HCT116 (cell line): ENCODE data around the gene RGS19. TPM values are rescaled to one million over a fixed set of nuclear protein-coding genes. Genes with fewer than 3 reads are reported as not detected.

Experiments
- ATAC-seq: fragments of 200-7000 bp; cut with Tn5 transposase; 2 replicates; pipeline ENCODE4 v1.9.1; 2020; ENCODE audit warnings: mild to moderate bottlenecking, moderate library complexity
- BruUV-seq: library from RNA; stranded (reverse); fragments of 400-500 nt; replicated peaks from 2 replicates; lab custom pipeline; 2021; lab: Mats Ljungman, UMichigan
- CTCF ChIA-PET: fragments of 300-600 bp; sonication (Branson Sonifier 250); formaldehyde crosslinking; loops from one replicate; lab custom pipeline; 2021; ENCODE audit warnings: antibody characterized with exemption; lab: Charles Lee
- POLR2A ChIA-PET: fragments of 300-600, 350-600 bp; sonication (Branson Sonifier 250); formaldehyde crosslinking; loops from one replicate; lab custom pipeline; 2021; ENCODE audit warnings: antibody characterized with exemption; lab: Charles Lee
- RAD21 ChIA-PET, 2 experiments: fragments of 300-600 bp; sonication (Branson Sonifier 250); formaldehyde crosslinking; loops; one replicate each; lab custom pipeline; 2023; ENCODE audit warnings: low total read pairs in 2 of 2; ENCODE audit not compliant: uncharacterized antibody in 2 of 2, unreplicated experiment in 2 of 2, low non-redundant PET in 1 of 2; lab: Charles Lee
- DNase-seq: peaks from one replicate; pipeline ENCODE4 v3.0.0-alpha.2; 2010; ENCODE audit warnings: low read depth, low spot score
- H2AFZ ChIP-seq: fragments of 200-600 bp; shearing (Covaris generic), sonication (generic); 2 replicates; pipeline ENCODE4 v1.6.1; 2017; ENCODE audit warnings: low read depth, mixed run types, mixed read lengths, antibody characterized with exemption, low read length; ENCODE audit not compliant: poor library complexity, severe bottlenecking
- H3K27ac ChIP-seq: 2 replicates; pipeline ENCODE4 v1.5.1; 2012; ENCODE audit warnings: low read depth, low read length
- H3K27me3 ChIP-seq: fragments of 200-600 bp; sonication (generic); 2 replicates; pipeline ENCODE4 v1.6.1; 2016; ENCODE audit warnings: mixed run types, low read length, mixed read lengths; ENCODE audit not compliant: insufficient read depth
- H3K36me3 ChIP-seq, 2 experiments: fragments of 200-500 bp in 1 of 2; fragments of 200-600 bp in 1 of 2; sonication (Bioruptor generic) in 1 of 2; sonication (generic) in 1 of 2; 2 replicates each; pipeline versions ENCODE4 v1.5.1 to v1.6.1; 2014 to 2016; ENCODE audit warnings: low read length in 2 of 2, inconsistent platforms in 1 of 2, mixed read lengths in 1 of 2, mixed run types in 1 of 2; ENCODE audit not compliant: insufficient read depth in 2 of 2, control insufficient read depth in 1 of 2
- H3K4me1 ChIP-seq, 2 experiments: fragments of 200-600 bp in 1 of 2; sonication (generic) in 1 of 2; 2 replicates each; pipeline versions ENCODE4 v1.5.1 to v1.6.1; 2012 to 2017; ENCODE audit warnings: low read length in 2 of 2, inconsistent platforms in 1 of 2, mild to moderate bottlenecking in 1 of 2, mixed read lengths in 1 of 2, mixed run types in 1 of 2, moderate library complexity in 1 of 2; ENCODE audit not compliant: insufficient read depth in 2 of 2, control insufficient read depth in 1 of 2
- H3K4me2 ChIP-seq: fragments of 200-600 bp; sonication (generic); 2 replicates; pipeline ENCODE4 v1.6.1; 2017; ENCODE audit warnings: mixed run types, low read length, mixed read lengths
- H3K4me3 ChIP-seq, 2 experiments: fragments of 200-600 bp in 1 of 2; sonication (generic) in 1 of 2; replicated peaks in 1 of 2; 2 replicates each; pipeline ENCODE4 v1.5.1; 2011 to 2016; ENCODE audit warnings: low read length in 2 of 2, control low read depth in 1 of 2, low read depth in 1 of 2, mild to moderate bottlenecking in 1 of 2, mixed read lengths in 1 of 2, mixed run types in 1 of 2
- H3K79me2 ChIP-seq: fragments of 200-600 bp; sonication (generic); 2 replicates; pipeline ENCODE4 v1.6.1; 2017; ENCODE audit warnings: mild to moderate bottlenecking, mixed run types, low read length, moderate library complexity, mixed read lengths; ENCODE audit not compliant: insufficient read depth
- H3K9ac ChIP-seq: fragments of 200-600 bp; sonication (generic); 2 replicates; pipeline ENCODE4 v1.6.1; 2016; ENCODE audit warnings: low read length, mixed read lengths
- H3K9me2 ChIP-seq: fragments of 200-600 bp; sonication (generic), shearing (Covaris generic); 2 replicates; pipeline ENCODE4 v1.6.1; 2017; ENCODE audit warnings: mixed run types, mild to moderate bottlenecking, moderate library complexity; ENCODE audit not compliant: insufficient read depth
- H3K9me3 ChIP-seq, 2 experiments: fragments of 200-500 bp in 1 of 2; fragments of 200-600 bp in 1 of 2; sonication (Bioruptor generic) in 1 of 2; sonication (generic) in 1 of 2; 2 replicates each; pipeline ENCODE4 v1.6.1; 2014 to 2017; ENCODE audit warnings: low read length in 2 of 2, mixed read lengths in 2 of 2, inconsistent platforms in 1 of 2, low read depth in 1 of 2, mild to moderate bottlenecking in 1 of 2, mixed run types in 1 of 2, moderate library complexity in 1 of 2; ENCODE audit not compliant: control insufficient read depth in 1 of 2, insufficient read depth in 1 of 2
- H4K20me1 ChIP-seq: fragments of 200-600 bp; sonication (generic), shearing (Covaris generic); 2 replicates; pipeline ENCODE4 v1.6.1; 2017; ENCODE audit warnings: mixed run types, mild to moderate bottlenecking, moderate library complexity; ENCODE audit not compliant: insufficient read depth
- CBX3 ChIP-seq: IDR thresholded peaks from 2 replicates; pipeline ENCODE4 v1.6.1; 2012; ENCODE audit warnings: low read depth
- CEBPB ChIP-seq: IDR thresholded peaks from 2 replicates; pipeline ENCODE4 v1.6.1; 2012; ENCODE audit warnings: low read depth
- EGR1 ChIP-seq: IDR thresholded peaks from 2 replicates; pipeline ENCODE4 v1.6.1; 2012; ENCODE audit warnings: low read depth
- EZH2 ChIP-seq: fragments of 200-600 bp; sonication (generic); IDR thresholded peaks from 2 replicates; pipeline ENCODE4 v1.6.1; 2017; ENCODE audit warnings: antibody characterized with exemption, mixed run types
- EZH2phosphoT487 ChIP-seq: fragments of 200-600 bp; IDR thresholded peaks from 2 replicates; pipeline ENCODE4 v1.6.1; 2018; ENCODE audit warnings: antibody characterized with exemption, borderline replicate concordance
- MAX ChIP-seq: IDR thresholded peaks from 2 replicates; pipeline ENCODE4 v1.6.1; 2012
- POLR2A ChIP-seq: IDR thresholded peaks from 2 replicates; pipeline ENCODE4 v1.7.0; 2011; ENCODE audit warnings: borderline replicate concordance; ENCODE audit not compliant: insufficient read depth, insufficient read length; ENCODE audit errors: extremely low read depth
- RAD21 ChIP-seq: IDR thresholded peaks from 2 replicates; pipeline ENCODE4 v1.6.1; 2012; ENCODE audit warnings: low read depth, mild to moderate bottlenecking
- REST ChIP-seq: IDR thresholded peaks from 2 replicates; pipeline ENCODE4 v1.6.1; 2012; ENCODE audit warnings: low read depth
- SP1 ChIP-seq: IDR thresholded peaks from 2 replicates; pipeline ENCODE4 v1.6.1; 2012; ENCODE audit warnings: low read depth
- SRF ChIP-seq: IDR thresholded peaks from 2 replicates; pipeline ENCODE4 v1.6.1; 2012; ENCODE audit warnings: low read depth
- TCF7L2 ChIP-seq: IDR thresholded peaks from 2 replicates; pipeline ENCODE4 v1.7.0; 2011; ENCODE audit warnings: borderline replicate concordance, inconsistent platforms; ENCODE audit not compliant: insufficient read depth, insufficient read length; ENCODE audit errors: extremely low read depth
- intact Hi-C: fragments of 100-400 bp; cut with micrococcal nuclease; formaldehyde crosslinking; loops from 2 replicates; pipeline ENCODE4 v1.10.0; 2022
- total RNA-seq: library from RNA; stranded (reverse); gene quantifications from one replicate; pipeline ENCODE4 v1.2.1, GENCODE V29; 2021; ENCODE audit not compliant: unreplicated experiment

The RGS19 gene
- total RNA-seq, 1 experiment from 2014 or later: 21.4 TPM

GRCh38 chr20:64078934-64079272, 415 bp downstream of the RGS19 start:
- POLR2A ChIA-PET: no interaction called here
- peak overlapping the region; percentile 61 for H3K27ac ChIP-seq
- H3K27me3 ChIP-seq: no peaks in the 10 kb centered on the region
- no peak for TF ChIP-seq CBX3
- TF ChIP-seq, all 23 proteins: peak for 0
- no TSS peak for BruUV-seq
- H3K4me2 ChIP-seq: peak overlapping the region; percentile 99
- peaks cover 14 to 21% of the 10 kb centered on the region in 2 experiments for H3K4me1 ChIP-seq
- no peaks in the 10 kb centered on the region for H3K36me3 ChIP-seq
- no peaks in the 10 kb centered on the region for H4K20me1 ChIP-seq
- intact Hi-C loops: no loop called here
- RAD21 ChIA-PET: no interaction called here
- no peak for ATAC-seq
- H3K9me2 ChIP-seq: no peaks in the 10 kb centered on the region
- DNase-seq: no peak
- no peaks in the 10 kb centered on the region for H3K9me3 ChIP-seq
- H3K79me2 ChIP-seq: peaks cover 9% of the 10 kb centered on the region; the same call in 1 of the 2 replicates
- H3K4me3 ChIP-seq: peak overlapping the region; percentile 79 to 96
- H3K9ac ChIP-seq: peak overlapping the region; percentile 87
- no peak overlapping the region for H2AFZ ChIP-seq
- CTCF ChIA-PET: interaction anchor here (1.5 kb wide), 1 partner anchor 10 kb away, joined by 3 read pairs; no protein-coding TSS in a partner anchor

- Histone ChIP-seq H4K20me1 (no peaks in the 10 kb centered on the region), H3K4me2 (peak overlapping the region; percentile 99), H3K9me2 (no peaks in the 10 kb centered on the region), H3K36me3 (no peaks in the 10 kb centered on the region), H2AFZ (no peak overlapping the region), H3K79me2 (peaks cover 9% of the 10 kb centered on the region; the same call in 1 of the 2 replicates), H3K27me3 (no peaks in the 10 kb centered on the region), H3K4me1 (peaks cover 11 to 17% of the 10 kb centered on the region in 2 experiments), H3K4me3 (peak overlapping the region; percentile 79 to 96), H3K27ac (peak overlapping the region; percentile 61; the same call in 1 of the 2 replicates), H3K9ac (peak overlapping the region; percentile 87), H3K9me3 (no peaks in the 10 kb centered on the region)
- ChIA-PET POLR2A (no interaction called here), CTCF (no interaction called here), RAD21 (no interaction called here)
- no peak for DNase-seq
- intact Hi-C loops: no loop called here
- TF ChIP-seq SRF: no peak
- no peak for TF ChIP-seq EZH2phosphoT487
- no peak for TF ChIP-seq EGR1
- TF ChIP-seq SP1: no peak
- TF ChIP-seq MAX: no peak
- TF ChIP-seq EZH2: no peak
- TF ChIP-seq REST: no peak
- no peak for TF ChIP-seq CEBPB
- TF ChIP-seq POLR2A: no peak
- no peak for TF ChIP-seq TCF7L2
- no peak for TF ChIP-seq RAD21
- no peak for ATAC-seq
- no TSS peak for BruUV-seq
Observed at GRCh38 chr20:64077876-64078551, 1.3 kb downstream of the RGS19 start.
